GM10266 (cell line): Measurements from ENCODE around the gene RAB6B.

ENCODE experiments used
- DNase-seq: peaks from one replicate; pipeline ENCODE4 v3.0.0; 2012; ENCODE audit errors: extremely low spot score
- CTCF ChIP-seq: IDR thresholded peaks from 2 replicates; pipeline ENCODE4 v1.5.1; 2012; ENCODE audit warnings: mild to moderate bottlenecking, low read depth; ENCODE audit not compliant: control insufficient read depth, insufficient read depth; ENCODE audit errors: missing control alignments

The RAB6B gene

GRCh38 chr3:133928903-133929607 is 33.4 kb upstream of the RAB6B start:
- DNase-seq: no peak
- no peak for TF ChIP-seq CTCF

GRCh38 chr3:133928136-133928893 is 32.6 kb upstream of the RAB6B start:
- no peak for DNase-seq
- TF ChIP-seq CTCF: no peak

- peak; percentile 89 for DNase-seq
- peak; percentile 80 for TF ChIP-seq CTCF
These were observed 31.9 kb upstream of the RAB6B start for GRCh38 chr3:133927540-133928066.

GRCh38 chr3:133926736-133927539 is 31.3 kb upstream of the RAB6B start:
- DNase-seq: peak; percentile 37
- TF ChIP-seq CTCF: no peak

- no peak for DNase-seq
- TF ChIP-seq CTCF: no peak
These were observed 30.5 kb upstream of the RAB6B start for GRCh38 chr3:133925960-133926735.

GRCh38 chr3:133924041-133924440 is 28.4 kb upstream of the RAB6B start:
- no peak for DNase-seq
- no peak for TF ChIP-seq CTCF
